Esophagus squamous epithelium (tissue), 5 donors: Measurements from ENCODE around the gene DEDD. TPM values are rescaled to one million over a fixed set of nuclear protein-coding genes. Genes with fewer than 3 reads are reported as not detected.

Source experiments
- DNase-seq: peaks from one replicate; lab custom pipeline; 2025; lab: John Stamatoyannopoulos, UW
- H3K27ac ChIP-seq, 4 donors: fragments of 200-600 bp; sonication (generic); one replicate each; pipeline ENCODE4 v1.5.1; 2016 to 2019; ENCODE audit warnings: mild to moderate bottlenecking in 1 of 4
- H3K27me3 ChIP-seq, 4 donors: fragments of 200-600 bp; sonication (generic); 1 replicate in 3 of 4; 2 replicates in 1 of 4; pipeline versions ENCODE4 v1.5.1 to v1.6.0; 2017 to 2021; ENCODE audit warnings: antibody characterized with exemption in 1 of 4
- H3K36me3 ChIP-seq, 3 donors: fragments of 200-600 bp; sonication (generic); one replicate each; pipeline ENCODE4 v1.5.1; 2016 to 2019
- H3K4me1 ChIP-seq, 3 donors: fragments of 200-600 bp; sonication (generic); one replicate each; pipeline ENCODE4 v1.5.1; 2017 to 2019
- H3K4me3 ChIP-seq, 4 donors: fragments of 200-600 bp; sonication (generic); 1 replicate in 3 of 4; 2 replicates in 1 of 4; pipeline ENCODE4 v1.5.1; 2016 to 2019; ENCODE audit warnings: mild to moderate bottlenecking in 2 of 4, moderate library complexity in 1 of 4
- H3K9me3 ChIP-seq, 3 donors: fragments of 200-600 bp; sonication (generic); one replicate each; pipeline ENCODE4 v1.5.1; 2016 to 2019
- CTCF ChIP-seq, 6 experiments: fragments of 450-650 bp in 4 of 6; fragments of 200-600 bp in 2 of 6; sonication (generic) in 2 of 6; IDR thresholded peaks; one replicate each; pipeline ENCODE4 v1.5.1; 2016 to 2019; ENCODE audit warnings: antibody characterized with exemption in 6 of 6, mild to moderate bottlenecking in 4 of 6, moderate library complexity in 4 of 6
- POLR2A ChIP-seq, 4 donors: fragments of 450-650 bp; IDR thresholded peaks; one replicate each; pipeline ENCODE4 v1.6.1; 2017; ENCODE audit warnings: antibody characterized with exemption in 4 of 4, mild to moderate bottlenecking in 4 of 4, moderate library complexity in 3 of 4
- WGBS, 2 donors: methylation state at CpG; one replicate each; pipeline ENCODE4 v1.1.5; 2018; 5-methylcytosine and 5-hydroxymethylcytosine counted together
- intact Hi-C: fragments of 100-400 bp; cut with DNase I; formaldehyde crosslinking; loops from one replicate; pipeline ENCODE4 v1.15.0; 2022
- total RNA-seq, 4 donors: library from RNA; depleted of rRNA; stranded (reverse); fragments of >200 nt; gene quantifications; one replicate each; pipeline ENCODE4 v1.1.0, GENCODE V29; 2016
- donor health status: DM: yes; HTN: yes; CAD: no.

Gene DEDD
- total RNA-seq, 4 donors from 2014 or later: 16.6 to 32.8 (median 27.2) TPM

- no peak for TF ChIP-seq POLR2A (IDR thresholded peaks at IDR 0.05)
- TF ChIP-seq CTCF (IDR thresholded peaks at IDR 0.05): no peak
- Histone ChIP-seq H3K4me3 (no peak overlapping the region), H3K9me3 (no peaks in the 10 kb centered on the region), H3K27me3 (peaks cover 0 to 7% (median 0%) of the 10 kb centered on the region in 4 donors), H3K36me3 (peaks cover 0 to 57% (median 12%) of the 10 kb centered on the region in 3 donors), H3K4me1 (peaks cover 16 to 95% (median 28%) of the 10 kb centered on the region in 3 donors), H3K27ac (peak overlapping the region; percentile 6 to 97 (median 54))
- WGBS, 2 donors: 83 to 93% methylated on average over 1 to 6 of the region's 9 CpGs
- intact Hi-C loops: no loop called here
- no peak for DNase-seq
These were observed 55.0 kb downstream of the DEDD start for GRCh38 chr1:161077426-161077825.

- H3K9me3 ChIP-seq: no peaks in the 10 kb centered on the region
- peak overlapping the region; percentile 3 to 97 (median 50) for H3K27ac ChIP-seq
- TF ChIP-seq CTCF (IDR thresholded peaks at IDR 0.05) (no peak), POLR2A (IDR thresholded peaks at IDR 0.05) (no peak)
- no peak for DNase-seq
- intact Hi-C loops: no loop called here
- no peak overlapping the region for H3K4me3 ChIP-seq
- peaks cover 12 to 95% (median 20%) of the 10 kb centered on the region in 3 donors for H3K4me1 ChIP-seq
- H3K36me3 ChIP-seq: peaks cover 0 to 66% (median 13%) of the 10 kb centered on the region in 3 donors
- peaks cover 0 to 7% (median 0%) of the 10 kb centered on the region in 4 donors for H3K27me3 ChIP-seq
These were observed 56.1 kb downstream of the DEDD start for GRCh38 chr1:161076410-161076809.

- 32 to 35% methylated on average over 8 of the region's 12 CpGs for WGBS, 2 donors
- no peaks in the 10 kb centered on the region for H3K9me3 ChIP-seq
- H3K27ac ChIP-seq: peak overlapping the region; percentile 82 to 97 (median 90)
- no peak for DNase-seq
- intact Hi-C loops: no loop called here
- peaks cover 0 to 6% (median 0%) of the 10 kb centered on the region in 4 donors for H3K27me3 ChIP-seq
- TF ChIP-seq POLR2A (IDR thresholded peaks at IDR 0.05): no peak
- no peak for TF ChIP-seq CTCF (IDR thresholded peaks at IDR 0.05)
- peak overlapping the region in 1 of 4 donors; percentile 23 for H3K4me3 ChIP-seq
- peaks cover 0 to 74% (median 13%) of the 10 kb centered on the region in 3 donors for H3K36me3 ChIP-seq
- H3K4me1 ChIP-seq: peaks cover 5 to 95% (median 17%) of the 10 kb centered on the region in 3 donors
These were observed 57.6 kb downstream of the DEDD start for GRCh38 chr1:161074676-161075368.

- intact Hi-C loops: no loop called here
- Histone ChIP-seq H3K4me3 (no peak overlapping the region), H3K36me3 (peaks cover 0 to 71% (median 13%) of the 10 kb centered on the region in 3 donors), H3K27me3 (no peaks in the 10 kb centered on the region), H3K4me1 (peaks cover 0 to 95% (median 13%) of the 10 kb centered on the region in 3 donors), H3K9me3 (no peaks in the 10 kb centered on the region), H3K27ac (peak overlapping the region; percentile 82 to 97 (median 90))
- WGBS, 2 donors: 30 to 71% methylated on average over 2 of the region's 7 CpGs
- peak in 2 of 6 experiments; percentile 33 to 47 for TF ChIP-seq CTCF (IDR thresholded peaks at IDR 0.05)
- no peak for TF ChIP-seq POLR2A (IDR thresholded peaks at IDR 0.05)
- DNase-seq: no peak
These were observed 58.9 kb downstream of the DEDD start for GRCh38 chr1:161073474-161074121.
